ENCODE data around the gene LRP1B.

DNA sequence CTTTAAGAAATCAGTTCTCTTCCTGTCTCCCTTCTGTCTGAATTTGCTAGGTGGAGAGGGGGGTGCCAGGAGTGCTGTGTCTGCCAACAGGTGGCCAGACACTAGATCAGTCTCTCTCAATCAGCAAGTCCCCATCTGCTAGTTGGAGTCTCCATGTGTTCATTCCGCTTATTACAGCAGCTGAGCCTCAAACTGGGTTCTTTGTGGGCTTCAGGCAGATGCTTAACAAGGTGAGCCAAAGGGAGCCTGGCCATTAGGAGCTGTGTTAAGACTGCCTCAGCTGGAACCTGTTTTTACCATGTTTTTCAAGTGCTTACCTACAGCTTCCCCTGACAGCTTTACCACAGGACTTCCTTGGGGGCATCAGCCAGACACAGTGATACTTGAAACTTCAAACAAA is 401.9 kb downstream of the LRP1B start:
- TF ChIP-seq POLR2A (IDR thresholded peaks at IDR 0.05) = no peak
- TF ChIP-seq, protein P1, sequence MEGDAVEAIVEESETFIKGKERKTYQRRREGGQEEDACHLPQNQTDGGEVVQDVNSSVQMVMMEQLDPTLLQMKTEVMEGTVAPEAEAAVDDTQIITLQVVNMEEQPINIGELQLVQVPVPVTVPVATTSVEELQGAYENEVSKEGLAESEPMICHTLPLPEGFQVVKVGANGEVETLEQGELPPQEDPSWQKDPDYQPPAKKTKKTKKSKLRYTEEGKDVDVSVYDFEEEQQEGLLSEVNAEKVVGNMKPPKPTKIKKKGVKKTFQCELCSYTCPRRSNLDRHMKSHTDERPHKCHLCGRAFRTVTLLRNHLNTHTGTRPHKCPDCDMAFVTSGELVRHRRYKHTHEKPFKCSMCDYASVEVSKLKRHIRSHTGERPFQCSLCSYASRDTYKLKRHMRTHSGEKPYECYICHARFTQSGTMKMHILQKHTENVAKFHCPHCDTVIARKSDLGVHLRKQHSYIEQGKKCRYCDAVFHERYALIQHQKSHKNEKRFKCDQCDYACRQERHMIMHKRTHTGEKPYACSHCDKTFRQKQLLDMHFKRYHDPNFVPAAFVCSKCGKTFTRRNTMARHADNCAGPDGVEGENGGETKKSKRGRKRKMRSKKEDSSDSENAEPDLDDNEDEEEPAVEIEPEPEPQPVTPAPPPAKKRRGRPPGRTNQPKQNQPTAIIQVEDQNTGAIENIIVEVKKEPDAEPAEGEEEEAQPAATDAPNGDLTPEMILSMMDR (IDR thresholded peaks at IDR 0.05) = no peak

All from Peyer's patch (tissue), 4 donors.